GM12874 (cell line): ENCODE measurements around the gene MNS1.

Source experiments
- CTCF ChIP-seq: IDR thresholded peaks from 2 replicates; pipeline ENCODE4 v1.5.1; 2011; ENCODE audit warnings: low read depth, mild to moderate bottlenecking, control low read depth, low read length, moderate library complexity; ENCODE audit not compliant: insufficient read depth

The MNS1 gene, protein sequence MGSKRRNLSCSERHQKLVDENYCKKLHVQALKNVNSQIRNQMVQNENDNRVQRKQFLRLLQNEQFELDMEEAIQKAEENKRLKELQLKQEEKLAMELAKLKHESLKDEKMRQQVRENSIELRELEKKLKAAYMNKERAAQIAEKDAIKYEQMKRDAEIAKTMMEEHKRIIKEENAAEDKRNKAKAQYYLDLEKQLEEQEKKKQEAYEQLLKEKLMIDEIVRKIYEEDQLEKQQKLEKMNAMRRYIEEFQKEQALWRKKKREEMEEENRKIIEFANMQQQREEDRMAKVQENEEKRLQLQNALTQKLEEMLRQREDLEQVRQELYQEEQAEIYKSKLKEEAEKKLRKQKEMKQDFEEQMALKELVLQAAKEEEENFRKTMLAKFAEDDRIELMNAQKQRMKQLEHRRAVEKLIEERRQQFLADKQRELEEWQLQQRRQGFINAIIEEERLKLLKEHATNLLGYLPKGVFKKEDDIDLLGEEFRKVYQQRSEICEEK

DNA sequence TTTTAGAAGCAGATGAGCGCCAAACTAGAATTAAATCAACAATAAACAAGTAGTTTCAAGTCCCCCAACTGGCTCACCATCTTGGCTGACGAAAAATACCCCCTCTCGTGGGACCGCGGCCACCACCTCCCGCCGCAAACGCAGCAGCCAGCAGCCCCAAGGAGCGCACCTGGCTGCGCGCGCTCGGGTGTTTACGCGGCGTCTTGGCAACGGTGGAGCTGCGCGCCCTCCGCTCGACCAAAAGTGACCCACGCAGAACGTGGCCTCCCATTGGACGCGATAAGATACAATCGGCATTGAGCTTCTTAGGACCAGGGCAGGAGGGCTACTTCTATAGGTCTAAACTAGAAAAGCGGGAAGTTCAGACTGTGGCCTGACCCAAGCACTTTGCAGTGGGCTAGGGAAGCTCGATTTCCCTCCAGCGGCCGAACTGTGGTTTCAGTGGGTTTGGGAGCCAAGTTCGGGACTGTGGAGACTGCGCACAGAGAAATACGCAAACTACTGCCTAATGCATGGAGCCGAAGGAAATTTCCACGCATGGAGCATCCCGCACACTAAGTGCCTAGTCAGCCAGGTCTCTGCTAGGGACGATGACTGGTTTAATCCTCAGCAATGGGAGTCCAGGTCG is at the start of gene MNS1:
Gene MNS1 (minus strand): TSS at position 245 of the 628 bp plus-strand sequence. CDS start 165 bp downstream, at position 80.
- TF ChIP-seq CTCF = no peak

DNA sequence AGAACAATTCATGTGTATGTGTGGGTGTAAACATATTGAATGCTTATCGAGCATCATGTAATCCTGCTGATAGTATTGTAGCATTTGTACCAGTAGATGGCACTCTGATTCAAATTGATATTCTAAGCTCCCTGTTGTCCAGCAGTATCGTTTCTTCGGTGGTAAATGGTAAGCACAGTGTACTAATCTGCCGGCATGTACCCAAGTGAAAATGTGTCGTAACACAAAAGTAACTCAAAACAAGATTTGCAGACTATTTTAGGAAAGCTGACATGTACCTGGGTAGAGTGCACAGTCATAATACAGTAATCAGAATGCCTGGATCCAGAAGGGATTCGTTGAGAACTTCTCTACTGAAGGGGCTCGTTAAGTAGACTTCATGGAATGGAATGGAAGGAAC is 31.7 kb upstream of the MNS1 start:
- TF ChIP-seq CTCF = peak; percentile 41; the same call in 1 of the 2 replicates

GRCh38 chr15:56495533-56495932 is 30.6 kb upstream of the MNS1 start:
- TF ChIP-seq CTCF = no peak

- no peak for TF ChIP-seq CTCF
These were observed 30.1 kb upstream of the MNS1 start for GRCh38 chr15:56495053-56495452.

DNA sequence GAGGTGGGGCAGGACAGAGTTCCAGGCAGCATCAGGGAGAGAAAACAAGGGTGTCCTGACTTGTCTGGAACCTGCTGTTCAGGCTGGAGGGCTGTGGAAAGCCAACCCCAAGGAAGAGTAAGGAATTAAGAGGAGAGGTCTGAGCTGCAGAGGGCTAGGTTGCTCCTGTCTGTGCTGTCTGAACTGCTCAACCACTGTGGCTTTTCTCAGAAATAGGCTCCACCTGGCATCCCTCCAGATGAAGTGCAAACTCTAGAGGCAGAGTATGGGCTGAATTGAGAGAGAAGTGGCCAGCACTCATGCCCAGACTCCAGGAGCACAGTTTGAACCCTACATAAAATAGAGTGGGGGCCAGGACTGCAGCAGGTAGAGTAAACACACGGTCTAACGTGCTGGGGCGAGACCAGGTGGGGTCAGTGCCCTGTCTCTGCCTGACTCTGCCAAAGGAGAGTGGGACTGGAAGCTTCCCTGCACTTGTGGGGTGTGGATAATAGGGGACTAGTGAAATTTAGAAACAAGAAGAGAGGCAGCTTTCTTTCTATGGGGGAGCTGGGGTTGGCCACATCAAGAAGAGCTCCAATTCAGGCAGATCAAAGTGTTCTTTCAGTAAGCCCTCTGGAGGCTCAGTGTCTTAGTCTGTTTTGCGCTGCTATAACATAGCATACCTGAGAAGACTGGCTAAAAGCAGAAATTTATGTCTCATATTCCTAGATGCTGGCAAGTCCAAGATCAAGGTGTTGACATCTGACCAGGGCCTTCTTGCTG is 28.0 kb upstream of the MNS1 start:
- TF ChIP-seq CTCF = no peak

GRCh38 chr15:56492236-56492635 is 27.3 kb upstream of the MNS1 start:
- no peak for TF ChIP-seq CTCF
